Measurements from ENCODE around the gene FOSL1.
"Not testable (repeated sequence)": the region's sequence is repeated elsewhere in the genome, so short reads cannot be mapped to it uniquely, and the experiment has no call there.

Gene FOSL1

GRCh38 chr11:65852508-65853245 lies 47.5 kb downstream of the FOSL1 start:
- DNase-seq (ENCODE audit: low read depth in 2 of 2), result no peak

GRCh38 chr11:65851811-65852507 lies 48.2 kb downstream of the FOSL1 start:
- DNase-seq (ENCODE audit: low read depth in 2 of 2), result no peak

GRCh38 chr11:65851083-65851579 lies 49.1 kb downstream of the FOSL1 start:
- DNase-seq (ENCODE audit: low read depth in 2 of 2), result no peak

- DNase-seq (ENCODE audit: low read depth in 2 of 2), result no peak
These were observed 49.7 kb downstream of the FOSL1 start for GRCh38 chr11:65850217-65851082.

GRCh38 chr11:65849771-65850216 lies 50.4 kb downstream of the FOSL1 start:
- DNase-seq (ENCODE audit: low read depth in 2 of 2), result no peak

- DNase-seq (ENCODE audit: low read depth in 2 of 2), result no peak
These were observed 50.8 kb downstream of the FOSL1 start for GRCh38 chr11:65849366-65849765.

- not testable (repeated sequence) for DNase-seq (ENCODE audit: low read depth in 2 of 2)
These were observed 51.5 kb downstream of the FOSL1 start for GRCh38 chr11:65848693-65849092.

- no peak for DNase-seq (ENCODE audit: low read depth in 2 of 2)
These were observed 52.4 kb downstream of the FOSL1 start for GRCh38 chr11:65847746-65848145.

- DNase-seq (ENCODE audit: low read depth in 2 of 2), result no peak
These were observed 55.8 kb downstream of the FOSL1 start for GRCh38 chr11:65844231-65844872.

- no peak for DNase-seq (ENCODE audit: low read depth in 2 of 2)
These were observed 56.4 kb downstream of the FOSL1 start for GRCh38 chr11:65843811-65844210.

- no peak for DNase-seq (ENCODE audit: low read depth in 2 of 2)
These were observed 58.0 kb downstream of the FOSL1 start for GRCh38 chr11:65842144-65842543.
